Measurements from ENCODE around the gene NPHS1.

- TF ChIP-seq POLR2A (IDR thresholded peaks at IDR 0.05) (no peak), CTCF (IDR thresholded peaks at IDR 0.05) (no peak)
Observed at GRCh38 chr19:35896643-35897040, 44.3 kb upstream of the NPHS1 start.
